DMS 273 (cell line): ENCODE results near the gene ADGRB3.

Experiments used
- DNase-seq: peaks from one replicate; lab custom pipeline; 2025; ENCODE audit not compliant: unreplicated experiment; lab: John Stamatoyannopoulos, UW

ADGRB3 gene

DNA sequence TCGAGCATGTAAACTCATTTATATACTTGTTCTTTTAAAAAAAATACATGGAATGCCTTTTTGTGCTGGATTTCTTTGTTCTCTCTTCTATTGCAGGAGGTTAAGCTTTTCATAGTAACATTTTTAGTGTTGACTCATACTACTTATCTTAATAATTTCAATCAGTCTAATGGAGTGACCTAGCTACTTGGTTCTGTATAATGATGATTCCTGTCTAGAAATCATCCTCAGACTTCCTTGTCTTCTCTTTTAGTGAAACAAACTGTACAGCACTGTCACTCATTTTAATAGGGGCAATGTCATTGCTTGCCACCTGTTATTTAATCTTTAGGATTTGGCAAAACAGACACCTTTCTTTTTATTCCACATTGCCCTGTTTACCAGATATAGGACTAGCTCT is 62.3 kb downstream of the ADGRB3 start:
- DNase-seq, result no peak

DNA sequence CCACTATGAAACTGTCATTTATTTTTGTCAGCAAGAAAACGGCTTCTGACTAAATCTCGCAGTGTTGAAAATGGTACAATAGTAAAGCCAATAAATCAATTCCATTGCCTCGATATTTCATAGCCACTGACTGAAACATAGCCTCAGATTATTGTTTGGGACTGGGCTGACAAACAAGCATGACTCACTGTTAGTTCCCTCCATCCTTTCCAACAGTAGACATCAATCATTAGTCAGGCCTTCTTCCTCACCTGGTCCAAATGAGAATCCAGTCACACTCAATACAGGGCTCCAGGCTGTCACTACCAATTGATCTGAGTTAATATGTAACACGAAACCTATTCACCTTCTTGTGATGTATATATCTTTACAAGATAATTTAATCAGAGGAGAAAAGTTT is 66.1 kb downstream of the ADGRB3 start:
- no peak for DNase-seq

DNA sequence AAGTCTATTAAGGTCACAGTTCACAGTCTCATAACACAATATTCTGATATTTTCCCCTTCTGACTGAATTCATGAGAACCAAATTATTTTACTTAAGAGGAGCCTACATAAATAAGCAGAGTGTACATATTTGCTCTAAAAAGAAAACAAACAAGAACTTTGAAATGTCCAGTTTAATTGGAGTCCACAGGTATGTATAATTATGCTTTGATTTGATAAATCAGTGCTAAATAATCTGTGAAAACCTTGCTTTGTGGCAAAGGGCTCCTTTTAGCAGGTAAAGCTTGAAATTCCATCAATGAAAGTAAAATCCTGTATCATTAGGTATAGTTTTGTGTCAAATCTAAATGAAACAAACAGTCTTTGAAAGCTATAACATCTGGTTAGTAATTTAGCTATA is 69.4 kb downstream of the ADGRB3 start:
- DNase-seq, result no peak

DNA sequence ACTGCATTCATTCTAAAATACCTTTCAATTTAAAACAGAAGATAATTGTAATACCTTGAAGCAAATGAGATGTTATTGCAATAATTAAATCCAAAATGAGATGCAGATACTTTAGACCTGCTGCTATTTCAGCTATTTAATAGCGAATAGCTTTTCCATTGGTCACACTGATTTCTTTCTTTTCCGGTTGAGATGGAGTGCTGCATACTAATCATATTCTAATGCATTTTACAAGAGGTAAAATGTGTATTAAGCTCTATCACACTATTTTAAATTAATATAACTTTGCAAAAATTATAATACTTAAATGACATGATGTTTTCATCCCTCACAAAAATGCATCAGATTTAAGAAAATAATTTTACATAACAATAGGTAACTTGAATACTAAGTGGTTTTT is 74.0 kb downstream of the ADGRB3 start:
- peak; percentile 28 for DNase-seq

DNA sequence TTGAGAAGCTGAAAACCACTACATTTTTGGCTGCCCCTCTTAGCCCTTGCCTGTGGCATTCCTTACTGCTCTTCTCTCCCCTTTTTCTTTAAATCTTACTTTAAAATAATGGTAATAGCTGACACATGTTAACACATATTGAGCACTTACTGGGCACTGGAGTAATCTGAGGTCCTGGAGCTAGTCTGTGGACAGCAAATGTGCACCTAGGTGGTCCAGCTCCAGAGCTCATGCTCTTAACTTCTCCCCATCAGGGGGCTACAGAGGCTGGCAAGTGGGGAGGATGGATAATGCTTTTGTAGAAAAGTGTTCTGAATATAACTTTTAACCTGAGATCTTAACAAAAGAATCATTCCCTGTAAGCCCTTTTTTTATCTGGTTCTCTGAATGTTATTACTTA is 74.8 kb downstream of the ADGRB3 start:
- peak; percentile 71 for DNase-seq

DNA sequence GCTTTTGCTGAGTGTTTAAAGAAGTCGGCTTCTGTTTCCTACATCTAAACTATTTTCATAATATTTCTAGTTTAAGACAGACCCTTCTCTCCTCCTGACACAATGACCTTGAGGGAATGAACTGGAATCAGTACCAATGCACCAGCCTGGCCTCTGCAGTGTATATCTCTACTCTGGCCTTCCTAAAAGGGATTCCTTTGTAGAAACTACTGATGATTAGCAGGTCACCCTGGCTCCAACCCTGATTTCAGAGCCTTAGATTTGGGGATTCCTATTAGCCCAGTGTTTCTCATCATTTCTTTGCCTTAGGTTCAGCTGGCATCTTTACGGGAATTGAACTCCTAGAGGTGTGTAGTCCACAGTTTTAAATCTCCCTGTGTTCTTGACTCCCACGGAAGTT is 75.4 kb downstream of the ADGRB3 start:
- peak; percentile 63 for DNase-seq

DNA sequence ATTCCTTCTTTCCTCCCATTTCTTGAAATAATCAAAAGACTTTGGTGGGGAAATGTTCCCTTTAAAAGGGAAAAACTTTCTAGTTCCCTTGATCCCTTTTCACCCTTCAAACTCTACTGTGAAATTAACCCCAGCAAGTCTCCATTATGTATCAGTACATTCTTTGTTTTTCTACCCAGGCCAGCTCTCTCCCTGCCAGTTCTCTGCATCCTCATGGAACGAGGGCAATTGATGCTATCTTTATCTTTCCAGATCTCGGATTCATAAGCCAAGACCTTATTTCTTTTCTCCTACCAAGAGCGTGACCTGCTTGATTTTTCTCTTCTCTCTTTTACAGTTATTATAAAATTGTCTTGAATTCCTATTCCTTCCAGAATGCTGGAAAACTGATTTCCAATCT is 75.8 kb downstream of the ADGRB3 start:
- peak; percentile 50 for DNase-seq

DNA sequence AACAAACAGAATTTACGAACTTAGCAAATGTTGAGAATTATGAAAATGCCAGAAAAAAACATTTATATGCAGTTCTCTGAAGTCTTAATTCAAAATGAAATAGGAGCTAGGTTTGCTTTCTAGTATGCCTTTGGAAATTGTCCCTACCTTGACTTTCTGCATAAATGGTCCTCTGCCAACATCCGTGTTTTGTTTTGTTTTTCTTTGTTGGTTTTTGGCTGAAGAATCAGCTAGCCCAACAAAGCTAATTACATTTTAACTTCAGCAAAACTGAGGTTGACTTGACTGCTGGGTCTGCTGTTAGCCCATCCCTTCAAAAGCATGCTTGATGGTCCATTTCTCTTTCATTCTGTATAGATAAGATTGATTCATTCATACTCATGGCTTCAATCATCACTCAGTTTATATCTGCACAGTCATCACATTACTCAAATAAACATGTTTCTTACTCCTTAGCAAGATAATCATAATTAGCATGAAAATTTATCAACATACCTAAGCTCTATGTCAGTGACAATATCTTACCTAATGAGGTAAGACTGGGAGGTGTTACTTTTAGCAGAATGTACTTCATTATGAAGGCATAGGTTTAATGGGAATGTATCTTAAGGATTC is 76.4 kb downstream of the ADGRB3 start:
- DNase-seq, result peak; percentile 35

DNA sequence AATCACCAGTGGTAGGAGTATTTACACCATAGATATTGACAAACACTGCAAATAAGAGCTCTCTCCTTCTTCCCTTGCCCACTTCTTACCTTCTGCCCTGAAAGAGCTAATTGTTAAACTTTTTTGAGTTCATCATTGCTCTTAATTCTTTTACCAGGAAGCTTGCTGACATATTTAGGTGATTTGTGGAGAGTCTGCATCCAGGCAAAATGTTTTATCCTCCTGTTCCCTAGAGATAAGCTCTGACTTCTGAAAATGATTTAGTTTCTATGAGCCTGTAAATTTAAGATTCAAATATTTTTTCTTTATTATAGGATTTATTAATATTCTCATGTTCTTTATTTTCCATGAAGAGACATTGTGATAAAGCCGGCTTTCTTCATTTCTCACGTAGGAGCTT is 81.5 kb downstream of the ADGRB3 start:
- DNase-seq, result peak; percentile 58

DNA sequence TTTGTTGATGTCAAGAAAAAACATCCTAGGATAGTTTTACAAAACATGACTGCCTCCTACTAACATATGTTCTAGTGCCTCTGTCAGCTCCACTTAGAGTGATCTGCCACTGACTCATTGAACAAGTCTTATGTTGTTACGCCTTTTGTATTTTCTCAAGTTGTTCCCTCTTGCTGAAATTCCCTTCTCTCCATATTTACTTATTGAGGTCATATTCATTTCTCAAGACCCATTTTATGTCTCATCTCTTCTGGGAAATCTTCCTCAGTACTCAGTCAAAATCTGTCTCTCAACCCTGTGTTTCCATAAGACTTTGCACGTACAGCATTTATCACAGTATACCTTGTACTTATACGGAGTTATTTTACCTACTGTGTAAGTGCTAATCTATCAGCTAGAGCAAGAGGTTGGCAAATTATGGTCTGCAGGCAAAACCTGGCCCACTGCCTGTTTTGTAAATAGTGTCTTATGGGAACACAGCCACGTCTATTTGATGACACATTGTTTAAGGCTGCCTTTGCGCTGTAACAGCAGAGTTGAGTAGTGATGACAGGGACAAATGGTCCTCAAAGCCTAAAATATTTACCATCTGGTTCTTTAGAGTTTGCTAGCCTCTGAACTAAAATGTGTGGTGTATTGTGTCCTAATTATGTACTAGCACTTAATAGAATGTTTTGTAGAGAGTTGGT is 83.4 kb downstream of the ADGRB3 start:
- DNase-seq, result peak; percentile 86

DNA sequence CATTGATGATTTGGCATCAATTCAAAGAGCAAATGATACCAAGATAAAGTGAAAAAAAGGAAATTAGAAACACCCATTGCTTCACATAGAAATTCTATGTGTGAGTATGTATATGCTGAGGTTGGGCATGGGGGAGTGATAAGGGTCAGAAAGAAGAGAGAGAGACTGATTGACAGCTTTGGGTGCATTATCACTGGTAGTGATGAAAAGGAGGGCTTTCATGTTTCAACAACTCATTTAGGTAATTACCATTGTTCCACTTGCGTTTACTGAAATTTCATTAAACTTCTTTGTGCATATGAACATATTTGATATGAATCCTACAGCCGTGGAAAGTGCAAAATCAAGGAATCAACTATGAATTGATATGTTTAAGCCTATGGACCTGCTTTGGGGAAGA is 84.7 kb downstream of the ADGRB3 start:
- DNase-seq, result no peak

DNA sequence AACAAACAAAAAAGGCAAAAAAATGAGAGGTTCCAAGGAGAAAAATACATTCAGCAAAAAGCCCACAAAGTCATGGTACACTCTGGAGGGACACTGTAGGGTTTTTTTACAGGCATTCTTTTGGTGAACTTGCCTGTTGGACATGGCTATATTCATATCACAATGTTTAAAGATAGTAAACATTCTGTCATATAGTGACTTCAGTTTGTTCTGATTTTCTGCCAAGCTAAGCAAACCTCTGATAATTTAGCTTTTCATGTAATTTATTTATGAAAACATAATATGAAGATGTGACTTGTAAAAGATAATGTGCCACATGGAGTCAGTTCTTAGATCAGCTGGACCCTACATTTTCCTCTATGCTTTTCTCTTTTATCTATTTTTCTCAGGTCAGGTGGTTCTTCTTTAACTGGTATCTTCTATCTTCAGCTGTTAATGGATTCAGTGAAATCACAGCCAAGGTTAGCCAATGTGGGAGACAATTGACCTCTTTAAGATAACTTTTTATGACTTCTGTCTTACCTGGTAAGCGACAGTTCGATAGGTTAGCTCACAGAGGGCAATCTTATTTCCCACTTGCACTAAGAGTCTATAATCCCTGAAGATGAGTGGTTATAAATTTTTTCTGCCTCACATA is 87.9 kb downstream of the ADGRB3 start:
- DNase-seq, result no peak

DNA sequence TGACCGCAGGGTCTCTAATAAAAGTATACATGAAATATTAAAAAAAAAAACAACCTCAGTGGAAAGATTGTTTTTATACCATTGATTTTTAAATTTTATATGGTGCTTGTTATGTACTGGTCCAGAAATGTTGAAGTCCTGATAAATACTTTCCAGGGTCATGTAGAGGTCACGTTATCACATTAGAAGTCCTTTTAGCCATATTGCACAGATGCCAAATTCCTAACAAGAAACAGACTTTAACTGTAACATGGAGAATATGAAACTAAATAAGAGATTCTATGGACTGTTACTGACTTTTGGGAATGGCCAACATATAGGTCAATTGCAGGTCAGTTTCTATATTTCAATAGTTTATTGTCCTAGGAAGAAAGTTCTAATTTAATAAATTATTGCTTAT is 89.0 kb downstream of the ADGRB3 start:
- DNase-seq, result peak; percentile 43

DNA sequence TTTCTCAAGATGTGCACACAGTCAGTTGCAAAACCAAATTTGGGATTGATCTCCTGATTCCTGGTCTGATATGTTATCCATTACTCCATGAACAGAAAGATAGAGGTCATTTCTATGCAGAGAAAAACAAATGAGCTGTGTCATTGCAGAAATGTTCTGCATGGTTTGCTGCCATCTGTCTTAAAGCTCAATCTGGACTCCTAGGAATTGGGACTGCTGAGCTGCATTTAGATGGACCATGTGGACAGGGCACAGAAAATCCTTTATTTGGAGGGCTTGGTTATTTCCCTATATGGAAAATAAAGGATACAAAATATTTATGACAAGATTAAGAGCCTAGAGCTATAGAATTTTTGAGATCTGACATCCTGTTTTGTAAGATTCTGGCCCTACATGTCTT is 91.3 kb downstream of the ADGRB3 start:
- peak; percentile 92 for DNase-seq

DNA sequence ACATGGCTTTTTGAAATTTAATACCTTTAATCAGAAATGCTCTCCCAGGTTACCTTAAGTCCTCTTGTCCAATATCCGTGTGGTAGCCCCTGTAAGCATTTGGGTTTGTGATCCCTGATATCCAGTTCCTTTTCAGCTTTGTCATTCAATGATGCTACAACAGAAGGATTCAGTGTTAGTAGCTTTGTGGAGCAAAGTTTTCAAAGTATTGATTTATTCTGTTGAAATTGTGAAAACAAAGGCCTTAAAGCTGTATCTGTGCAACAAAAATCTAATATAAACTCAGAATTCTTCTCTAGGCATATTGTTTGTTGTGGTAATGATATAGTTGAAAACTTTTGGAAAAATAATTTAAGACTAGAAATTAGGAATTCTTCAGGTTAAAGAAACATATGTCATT is 91.9 kb downstream of the ADGRB3 start:
- DNase-seq, result no peak

DNA sequence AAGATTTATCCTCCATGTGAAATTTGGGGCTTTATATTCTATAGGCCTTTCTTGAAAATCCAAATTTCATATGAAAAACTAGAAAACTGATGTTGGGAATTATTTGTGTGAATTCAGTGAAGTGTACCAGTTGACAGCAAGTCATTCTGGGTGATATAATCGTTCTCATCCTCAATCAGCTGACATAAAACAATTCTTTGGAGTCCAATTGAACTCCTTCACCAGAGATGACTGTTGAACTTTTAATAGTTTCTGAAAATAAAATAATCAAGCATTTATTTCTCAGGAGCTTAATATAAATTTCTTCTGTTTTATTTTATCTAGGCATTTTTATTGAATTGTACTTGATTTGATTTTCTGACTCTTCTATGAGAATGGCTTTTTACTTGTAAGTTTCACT is 92.6 kb downstream of the ADGRB3 start:
- DNase-seq, result peak; percentile 28

DNA sequence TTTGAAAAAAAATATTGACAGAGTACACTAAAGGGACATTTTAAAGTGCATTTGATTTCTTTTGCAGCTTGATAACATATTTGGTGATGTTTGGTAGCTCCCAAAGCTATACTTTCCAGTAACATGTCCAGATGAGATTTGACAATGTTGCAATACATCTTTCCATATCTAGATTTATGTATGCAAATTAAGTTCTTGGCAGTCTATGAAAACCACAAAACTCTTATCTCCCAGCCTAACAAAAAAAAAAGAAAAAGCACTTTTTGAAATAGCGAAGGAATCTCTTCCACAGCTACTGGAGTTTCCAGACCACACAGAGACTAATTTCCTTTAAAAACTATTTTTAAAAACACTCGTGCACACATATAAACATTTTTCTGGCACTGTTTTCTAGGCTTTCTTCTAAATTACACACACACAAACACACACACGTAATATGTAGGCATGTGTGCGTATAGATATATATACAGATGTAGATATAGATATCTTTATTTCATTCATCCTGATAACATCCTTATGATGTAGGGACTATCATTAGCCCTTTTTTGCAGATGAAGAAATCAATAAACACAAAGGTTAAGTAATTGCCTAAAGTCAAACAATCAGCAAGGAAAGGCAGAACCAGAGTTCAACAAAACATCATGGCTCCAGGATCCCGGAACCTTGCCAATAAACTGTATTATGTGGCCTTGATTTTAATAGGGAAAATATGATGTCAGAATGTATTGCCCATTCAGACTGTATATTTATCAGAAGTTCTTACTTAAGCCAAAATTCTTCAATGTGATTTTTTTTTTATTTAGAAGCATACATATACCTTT is 93.3 kb downstream of the ADGRB3 start:
- peak; percentile 60 for DNase-seq

DNA sequence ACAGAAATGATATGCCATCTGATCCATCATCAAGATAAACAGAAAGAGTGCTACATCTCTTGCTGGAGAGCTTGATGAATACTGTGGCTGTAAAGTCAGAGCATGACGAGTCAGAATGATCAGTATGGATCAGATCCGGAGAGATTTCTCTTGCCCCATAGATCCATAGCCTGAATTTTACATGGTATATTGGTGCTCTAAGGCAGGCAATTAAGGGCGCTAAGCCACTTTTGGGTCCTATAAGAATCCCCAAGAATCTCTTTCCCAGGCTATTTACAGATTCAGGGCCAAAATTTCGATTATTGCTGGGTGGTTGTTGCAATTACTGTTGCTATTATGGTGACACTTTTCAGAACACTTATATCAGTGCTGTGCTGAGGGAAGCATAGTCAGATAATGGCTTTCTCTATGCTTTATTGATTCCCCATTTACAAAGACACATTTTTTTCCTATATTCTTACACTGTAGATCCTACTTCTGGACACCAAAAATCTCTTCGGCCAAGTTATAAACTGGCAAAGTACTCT is 94.4 kb downstream of the ADGRB3 start:
- DNase-seq, result peak; percentile 67

DNA sequence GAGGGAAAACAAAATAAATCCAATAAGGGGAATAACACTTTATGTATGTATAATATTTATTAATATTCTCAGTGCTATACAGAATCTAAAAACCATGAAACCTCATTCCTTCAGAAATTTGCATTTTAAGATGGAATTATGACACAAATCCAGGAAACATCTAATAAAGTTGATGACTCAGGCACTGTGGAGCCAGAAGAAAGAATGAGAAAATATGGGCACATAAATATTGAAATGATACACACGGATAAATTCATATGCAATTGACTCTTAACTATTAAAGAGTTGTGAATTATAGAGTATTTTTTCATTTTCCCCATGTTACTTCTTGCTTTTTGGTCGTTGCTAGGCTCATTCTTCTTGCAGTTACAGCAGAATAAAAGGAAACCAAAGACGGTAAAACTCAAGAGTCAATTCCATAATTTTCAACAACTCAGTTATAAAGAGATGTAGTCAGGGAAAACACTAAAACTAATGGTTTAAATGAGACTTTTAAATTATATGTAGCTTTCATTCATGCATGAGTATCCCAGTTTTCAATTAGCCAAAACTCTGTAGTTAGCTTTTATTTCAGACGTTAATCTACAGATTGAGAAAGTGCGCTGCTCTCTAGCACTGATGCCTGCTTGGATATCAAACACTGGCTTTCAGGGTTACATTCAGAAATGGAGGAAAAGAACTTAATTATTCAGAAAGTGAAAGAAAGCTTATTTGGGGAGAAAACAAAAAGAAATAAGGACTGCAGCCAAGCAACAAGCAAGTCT is 95.4 kb downstream of the ADGRB3 start:
- DNase-seq, result no peak

DNA sequence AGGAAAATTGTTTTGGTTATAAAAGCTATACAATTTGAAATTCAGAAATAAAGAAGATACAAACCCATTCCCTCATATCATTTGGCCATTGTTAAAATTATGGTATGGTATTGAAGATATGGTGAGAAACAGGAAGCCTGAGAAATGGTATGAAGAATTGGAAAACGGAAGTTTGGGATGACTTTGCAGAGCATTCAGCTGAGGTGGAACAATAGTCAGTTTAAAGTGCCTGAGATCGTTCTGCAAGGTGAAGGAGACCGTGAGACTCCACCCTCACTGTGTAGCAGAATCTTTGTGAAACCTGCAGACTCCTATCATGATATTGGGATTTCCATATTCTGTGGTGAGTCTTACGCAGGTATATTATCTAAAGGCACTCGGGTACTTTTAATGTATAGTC is 97.3 kb downstream of the ADGRB3 start:
- no peak for DNase-seq

DNA sequence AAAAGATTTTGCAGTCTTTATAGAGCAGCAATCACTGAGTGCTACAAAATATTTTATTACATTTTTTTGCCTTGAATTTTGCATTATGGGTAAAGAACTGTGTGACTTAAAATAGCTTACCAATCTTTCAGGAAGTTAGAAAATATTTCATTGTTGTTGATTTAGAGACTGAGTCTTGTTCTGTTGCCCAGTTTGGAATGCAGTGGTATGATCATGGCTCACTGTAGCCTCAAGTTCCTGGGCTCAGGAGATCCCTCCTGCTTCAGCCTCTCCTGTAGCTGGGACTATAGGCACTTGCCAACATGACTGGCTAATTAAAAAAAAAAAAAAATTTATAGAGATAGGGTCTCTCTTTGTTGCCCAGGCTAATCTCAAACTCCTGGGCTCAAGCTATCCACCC is 100.8 kb downstream of the ADGRB3 start:
- no peak for DNase-seq
